Activated CD4-positive, alpha-beta T cell treated with anti-CD3 and anti-CD28 coated beads, Interleukin-2, amount 50 U/mL, for 16 hours (primary cell): ENCODE results near the gene PPP1R2.
"Not testable (repeated sequence)": the region's sequence is repeated elsewhere in the genome, so short reads cannot be mapped to it uniquely, and the experiment has no call there.

Experiments
- DNase-seq: peaks from one replicate; pipeline ENCODE4 v3.0.0-alpha.2; 2020

PPP1R2 gene

DNA sequence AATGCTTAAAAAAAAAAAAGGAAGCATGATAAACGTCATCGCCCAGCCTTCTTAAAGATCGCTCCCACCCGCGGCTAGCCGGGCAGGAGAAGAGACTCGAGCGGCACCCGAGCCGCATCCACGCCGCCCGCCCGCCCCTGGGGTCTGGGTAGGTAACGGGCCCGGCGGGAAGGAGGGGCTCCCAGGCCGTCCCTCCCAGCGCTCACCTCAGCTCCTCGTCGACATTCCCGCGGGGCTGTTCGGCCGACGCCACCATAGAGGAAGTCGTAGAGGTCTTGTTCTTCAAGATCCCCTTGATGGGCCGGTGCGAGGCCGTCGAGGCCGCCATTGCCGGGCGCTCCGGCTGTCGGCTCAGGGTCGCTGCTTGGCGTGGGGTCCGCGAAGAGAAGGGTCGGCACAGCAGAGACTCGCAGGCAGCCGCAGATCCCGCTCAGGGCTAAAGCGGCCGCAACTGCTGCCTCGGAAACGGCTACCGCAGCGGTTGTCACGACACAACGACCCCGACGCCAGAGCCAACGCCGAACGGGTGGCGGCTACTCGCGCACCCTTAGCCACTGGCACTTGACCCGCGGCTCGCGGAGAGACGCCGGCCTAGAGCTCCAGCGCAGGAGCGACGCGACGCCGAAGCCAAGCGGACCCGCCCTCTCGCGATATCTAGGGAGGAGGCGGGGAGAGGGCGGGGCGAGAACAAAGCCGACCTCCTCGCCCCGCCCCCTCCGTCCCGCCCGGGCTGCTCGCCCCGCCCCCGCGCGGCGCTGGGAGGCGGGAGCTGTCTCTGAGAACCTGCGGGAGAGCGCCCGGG lies at the start of gene PPP1R2:
Gene PPP1R2 (minus strand): TSS at position 628 of the 802 bp plus-strand sequence. CDS start 300 bp downstream, at position 328.
- DNase-seq = peak; percentile 93

DNA sequence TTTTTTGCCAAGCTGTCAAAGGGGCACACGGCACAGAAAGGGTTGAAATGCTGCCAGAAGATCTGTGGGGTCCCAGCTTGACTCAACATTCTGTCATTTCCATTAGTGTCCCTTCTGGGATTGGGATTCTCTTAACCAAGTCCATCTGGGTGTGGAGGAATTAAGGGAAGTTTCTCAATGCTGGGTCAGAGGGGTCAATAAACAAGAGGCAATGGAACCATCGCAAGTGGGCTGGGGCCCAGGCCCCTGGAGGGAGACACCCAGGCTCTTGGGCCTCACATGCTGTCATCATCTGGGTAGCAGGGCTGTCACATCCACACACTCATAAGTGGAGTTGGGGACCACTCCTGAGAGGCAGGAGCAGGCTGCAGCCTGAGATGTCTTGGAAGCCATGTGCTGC lies 48.7 kb upstream of the PPP1R2 start:
- DNase-seq = no peak

- DNase-seq = no peak
Observed at GRCh38 chr3:195591220-195591619, 48.1 kb upstream of the PPP1R2 start.

DNA sequence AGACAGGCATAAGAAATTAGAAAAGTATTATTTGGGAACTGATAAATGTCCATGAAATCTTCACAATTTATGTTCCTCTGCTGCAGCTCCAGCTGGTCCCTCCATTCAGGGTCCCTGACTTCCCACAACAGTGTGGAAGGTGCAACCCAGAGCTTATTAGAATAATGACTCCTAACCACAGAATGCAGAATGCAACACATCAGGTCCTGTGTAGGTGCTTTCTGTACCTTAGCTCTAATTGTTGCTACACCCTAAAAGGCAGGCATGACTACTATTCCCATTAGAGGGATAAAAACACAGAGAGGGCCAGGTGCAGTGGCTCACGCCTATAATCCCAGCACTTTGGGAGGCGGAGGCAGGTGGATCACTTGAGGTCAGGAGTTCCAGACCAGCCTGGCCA lies 47.3 kb upstream of the PPP1R2 start:
- DNase-seq = not testable (repeated sequence)

DNA sequence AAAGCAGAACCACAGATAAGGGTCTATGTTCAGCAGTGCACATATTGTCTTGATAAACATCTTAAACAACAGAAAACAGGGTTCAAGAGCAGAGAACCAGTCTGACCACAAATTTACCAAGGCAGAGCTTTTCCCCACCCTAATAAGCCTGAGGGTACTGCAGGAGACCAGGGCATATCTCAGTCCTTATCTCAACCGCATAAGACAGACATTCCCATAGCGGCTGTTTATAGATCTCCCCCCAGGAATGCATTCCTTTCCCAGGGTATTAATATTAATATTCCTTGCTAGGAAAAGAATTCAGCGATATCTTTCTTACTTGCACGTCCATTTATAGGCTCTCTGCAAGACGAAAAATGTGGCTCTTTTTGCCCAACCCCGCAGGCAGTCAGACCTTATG lies 46.7 kb upstream of the PPP1R2 start:
- DNase-seq = not testable (repeated sequence)

DNA sequence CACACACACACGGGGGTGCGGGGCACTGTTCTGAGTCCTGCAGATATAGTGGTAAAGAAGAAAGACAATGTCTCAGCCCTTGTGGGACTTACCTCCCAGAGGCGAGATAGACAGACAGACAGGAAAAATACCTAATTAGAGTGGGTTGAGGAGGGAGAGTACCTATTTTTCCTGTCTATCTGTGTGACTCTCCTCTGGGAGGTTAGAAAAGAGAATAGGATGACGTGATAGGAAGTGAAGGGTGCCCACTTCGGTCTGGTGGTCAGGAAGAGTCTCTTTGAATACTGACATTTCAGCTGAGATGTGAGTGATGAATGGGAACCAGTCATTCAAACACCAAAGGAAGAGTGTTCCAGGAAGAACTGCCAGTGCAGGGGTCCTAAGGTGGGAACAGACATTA lies 44.7 kb upstream of the PPP1R2 start:
- peak; percentile 51 for DNase-seq

DNA sequence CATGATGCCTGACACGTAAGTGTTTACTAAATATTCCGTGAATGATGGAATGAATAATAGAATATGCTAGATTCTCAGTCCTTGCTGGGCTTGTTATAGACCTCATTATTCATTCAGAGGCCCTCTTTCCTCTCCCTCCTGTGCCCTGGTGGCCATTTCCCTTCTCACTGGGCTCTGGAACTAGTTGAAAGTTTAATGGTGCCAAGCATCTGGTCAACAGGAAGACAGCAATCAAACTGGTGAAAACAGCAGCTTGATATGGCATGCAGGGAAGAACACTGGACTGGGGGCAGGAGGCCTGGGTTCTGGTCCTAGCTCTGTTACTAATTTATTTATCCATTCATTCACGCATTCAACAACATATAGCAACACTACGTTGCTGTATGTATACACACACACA lies 44.3 kb upstream of the PPP1R2 start:
- DNase-seq = no peak

DNA sequence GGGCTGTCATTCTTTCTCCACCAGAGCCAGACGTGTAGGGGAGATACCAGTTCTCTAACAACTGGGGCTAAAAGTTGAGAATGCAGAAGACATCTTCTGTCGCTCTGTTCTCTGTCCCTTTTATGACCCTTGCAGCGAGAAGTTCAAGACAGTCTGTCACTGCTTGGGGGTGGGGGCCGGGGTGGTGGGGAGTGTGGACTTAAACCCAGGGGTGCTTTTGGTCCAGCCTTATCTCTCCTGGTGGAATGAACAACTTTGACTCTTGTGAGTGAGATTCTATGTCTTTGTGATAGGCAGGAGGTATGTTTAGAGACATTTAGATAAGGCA lies 41.4 kb upstream of the PPP1R2 start:
- DNase-seq = no peak

GRCh38 chr3:195583831-195584542 lies 40.9 kb upstream of the PPP1R2 start, which contains the start of gene APOD:
Gene APOD (minus strand): TSS chr3:195583940. CDS start chr3:195579461, 4,479 bp downstream.
- DNase-seq = no peak

DNA sequence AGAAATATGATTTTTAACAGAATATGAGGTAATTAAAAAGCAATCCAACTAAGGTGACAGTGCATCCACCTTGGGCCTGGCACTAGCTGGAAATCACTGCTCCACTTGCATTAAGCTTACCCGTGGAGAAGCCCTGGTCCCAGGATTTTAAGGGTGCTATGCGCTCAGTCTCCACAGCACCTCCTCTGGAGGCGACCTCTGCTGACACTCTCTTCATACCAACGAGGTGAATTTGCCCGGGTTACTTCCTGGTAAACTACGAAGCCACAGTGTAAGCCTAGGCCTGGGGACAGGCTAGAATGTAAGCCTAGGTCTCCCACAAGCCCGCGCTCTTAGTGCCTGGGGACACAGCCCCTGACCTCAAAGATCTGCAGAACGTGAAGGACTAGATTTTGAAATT lies 39.8 kb upstream of the PPP1R2 start:
- no peak for DNase-seq

GRCh38 chr3:195580744-195581443 lies 37.8 kb upstream of the PPP1R2 start:
- no peak for DNase-seq

GRCh38 chr3:195579281-195579680 lies 36.2 kb upstream of the PPP1R2 start:
- no peak for DNase-seq

- DNase-seq = no peak
Observed at GRCh38 chr3:195578565-195578964, 35.4 kb upstream of the PPP1R2 start.

DNA sequence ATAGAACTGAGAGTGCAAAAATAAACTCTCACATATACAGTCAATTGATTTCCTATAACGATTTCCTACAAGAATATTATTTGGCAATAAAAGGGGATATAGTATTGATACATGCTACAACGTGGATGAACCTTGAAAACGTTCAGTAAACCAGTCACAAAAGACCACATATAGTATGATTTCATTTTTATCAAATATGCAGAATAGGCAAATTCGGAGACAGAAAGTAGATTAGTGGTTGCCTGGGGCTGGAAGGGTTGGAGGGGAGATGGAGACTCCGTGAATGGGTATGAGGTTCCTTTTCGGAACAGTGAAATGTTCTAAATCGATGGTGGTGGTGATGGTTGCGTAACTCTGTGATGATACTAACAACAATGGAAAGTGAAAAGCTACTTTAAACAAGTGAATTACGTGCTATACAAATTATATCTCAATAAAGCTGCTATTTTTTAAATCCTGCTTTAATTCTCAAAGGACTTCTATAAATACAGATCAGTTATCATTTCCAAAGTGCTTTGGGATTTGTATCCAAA lies 34.6 kb upstream of the PPP1R2 start:
- no peak for DNase-seq

DNA sequence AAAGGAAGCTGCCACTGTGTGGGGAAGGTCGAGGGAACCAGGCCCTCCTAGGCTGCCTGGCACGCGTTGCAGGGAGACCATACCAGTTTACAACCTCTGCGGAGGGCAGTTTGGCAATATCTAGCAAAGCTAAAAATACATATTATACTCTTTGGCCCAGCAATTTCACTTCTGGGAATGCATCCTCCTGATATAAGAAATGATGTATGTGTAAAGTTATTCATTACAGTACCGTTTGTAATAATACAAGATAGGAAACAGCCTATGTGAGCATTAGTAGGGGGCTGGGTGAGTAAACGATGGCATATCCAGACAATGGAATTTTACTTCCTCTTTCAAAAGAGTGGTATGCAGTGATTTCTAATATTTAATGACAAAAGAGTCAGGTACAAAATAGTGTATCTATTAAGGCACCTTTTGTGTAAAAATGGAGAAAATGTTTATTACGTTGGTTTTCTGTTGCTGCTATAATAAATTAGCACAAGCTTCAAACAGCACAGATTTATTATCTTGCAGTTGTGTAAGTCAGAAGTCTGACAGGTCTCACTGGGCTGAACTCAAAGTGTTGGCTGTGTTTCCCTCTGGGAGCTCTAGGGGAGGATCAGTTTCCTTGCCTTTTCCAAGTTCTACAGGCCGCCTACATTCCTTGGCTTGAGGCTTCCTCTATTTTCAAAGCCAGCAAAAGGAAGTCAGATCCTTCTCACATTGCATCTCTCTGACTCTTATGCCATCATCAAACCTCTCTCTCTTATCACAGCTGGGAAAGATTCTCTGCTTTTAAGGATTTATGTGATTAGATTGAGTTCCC lies 31.6 kb upstream of the PPP1R2 start:
- no peak for DNase-seq

- no peak for DNase-seq
Observed at GRCh38 chr3:195573611-195574496, 30.7 kb upstream of the PPP1R2 start.

- no peak for DNase-seq
Observed at GRCh38 chr3:195571361-195571760, 28.2 kb upstream of the PPP1R2 start.

- DNase-seq = no peak
Observed at GRCh38 chr3:195570912-195571311, 27.8 kb upstream of the PPP1R2 start.

DNA sequence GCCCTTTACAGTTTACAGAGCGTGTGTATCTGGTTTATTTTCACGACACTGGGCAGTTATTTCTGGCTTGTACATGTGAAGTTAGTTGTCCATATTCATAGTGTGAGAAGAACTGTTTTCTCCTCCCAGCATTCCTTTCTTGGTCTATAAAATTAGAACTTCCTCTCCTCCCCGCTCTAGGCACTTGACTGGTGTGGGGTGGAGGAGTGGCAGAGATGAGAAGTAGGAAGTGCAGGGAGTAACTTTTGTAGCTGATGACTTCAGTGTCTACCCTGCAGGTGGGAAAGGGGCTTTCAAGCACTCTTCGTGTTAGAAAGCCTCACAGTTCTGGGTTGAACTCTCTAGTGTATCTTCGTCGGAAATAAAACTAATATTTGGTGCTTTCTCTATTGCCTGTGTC lies 27.2 kb upstream of the PPP1R2 start:
- DNase-seq = no peak

GRCh38 chr3:195568630-195569029 lies 25.5 kb upstream of the PPP1R2 start:
- no peak for DNase-seq

DNA sequence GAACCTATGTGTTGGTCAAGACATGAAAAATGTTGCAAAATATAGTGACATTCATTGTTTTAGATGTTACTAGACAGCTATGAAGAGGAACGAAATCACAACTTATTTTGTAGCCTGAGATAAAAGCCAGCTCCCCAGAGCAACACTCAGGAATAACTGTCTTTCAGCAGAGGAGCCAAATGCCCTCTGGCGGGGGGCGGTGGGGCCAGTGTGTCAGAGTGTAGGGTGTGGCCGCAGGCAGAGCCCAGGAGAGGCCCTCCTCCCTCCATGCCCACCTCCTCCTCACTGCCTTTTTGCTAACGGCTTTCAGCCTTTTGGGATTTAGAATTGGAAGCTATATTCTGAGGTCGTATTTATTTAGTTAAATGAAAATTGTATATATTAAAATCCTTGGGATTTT lies 23.7 kb upstream of the PPP1R2 start:
- no peak for DNase-seq

- no peak for DNase-seq
Observed at GRCh38 chr3:195565716-195566115, 22.6 kb upstream of the PPP1R2 start.
